Spinal cord (tissue), 10 donors: ENCODE results near the gene USP17L12. TPM values are rescaled to one million over a fixed set of nuclear protein-coding genes. Genes with fewer than 3 reads are reported as not detected.
"Not testable (repeated sequence)": the region's sequence is repeated elsewhere in the genome, so short reads cannot be mapped to it uniquely, and the experiment has no call there.

Source experiments
- DNase-seq, 6 donors: peaks; one replicate each; pipeline versions ENCODE4 v3.0.0 to v3.0.0-alpha.2; 2013 to 2015; ENCODE audit warnings: low spot score in 6 of 6, low read depth in 4 of 6
- H3K27ac ChIP-seq: one replicate; pipeline ENCODE4 v1.5.1; 2013; ENCODE audit warnings: low read depth, low read length, control low read depth
- H3K27me3 ChIP-seq: one replicate; pipeline ENCODE4 v1.6.1; 2013; ENCODE audit warnings: low read length; ENCODE audit not compliant: control insufficient read depth, insufficient read depth
- H3K36me3 ChIP-seq: one replicate; pipeline ENCODE4 v1.6.1; 2013; ENCODE audit warnings: low read length; ENCODE audit not compliant: control insufficient read depth, insufficient read depth
- H3K4me1 ChIP-seq: one replicate; pipeline ENCODE4 v1.6.1; 2013; ENCODE audit warnings: low read length; ENCODE audit not compliant: control insufficient read depth, insufficient read depth
- H3K4me3 ChIP-seq: one replicate; pipeline ENCODE4 v1.5.1; 2013; ENCODE audit warnings: low read depth, low read length, control low read depth
- H3K9me3 ChIP-seq: one replicate; pipeline ENCODE4 v1.6.1; 2013; ENCODE audit warnings: low read length; ENCODE audit not compliant: control insufficient read depth, insufficient read depth
- WGBS: methylation state at CpG from one replicate; pipeline ENCODE4 v1.1.5; 2013; ENCODE audit warnings: missing lambda C conversion rate; ENCODE audit not compliant: insufficient coverage; 5-methylcytosine and 5-hydroxymethylcytosine counted together
- polyA plus RNA-seq, 2 donors: library from polyadenylated mRNA; unstranded; fragments of 120-200 nt; gene quantifications; one replicate each; pipeline ENCODE4 v1.2.1, GENCODE V29; 2013; ENCODE audit not compliant: insufficient read length in 2 of 2
- total RNA-seq, 2 donors: library from RNA; depleted of rRNA in 1 of 2; stranded (reverse); fragments of 120-200 nt in 1 of 2; fragments of >200 nt in 1 of 2; gene quantifications; one replicate each; pipeline versions ENCODE4 v1.2.3 to v1.2.4, GENCODE V29; 2013 to 2014
- donor health status: healthy.

USP17L12 gene
- total and polyA plus RNA-seq, 4 donors = not detected

GRCh38 chr4:9247953-9248680 is 28.2 kb downstream of the USP17L12 start, which contains the start of gene USP17L18:
Gene USP17L18, plus strand, starts transcription at chr4:9248630. Its CDS starts 0 bp downstream, at chr4:9248630.
- DNase-seq = peak in 2 of 6 donors; percentile 0 to 1
- not testable (repeated sequence) for H3K4me3 ChIP-seq, H3K9me3 ChIP-seq, H3K27ac ChIP-seq, H3K4me1 ChIP-seq, H3K36me3 ChIP-seq, H3K27me3 ChIP-seq
- WGBS = 94% methylated on average over 5 of the region's 26 CpGs

- not testable (repeated sequence) for H3K4me3 ChIP-seq, H3K4me1 ChIP-seq, H3K36me3 ChIP-seq, H3K9me3 ChIP-seq, H3K27me3 ChIP-seq, DNase-seq, H3K27ac ChIP-seq
- no CpG with 5 or more reads among the region's 13 CpGs for WGBS
Observed at GRCh38 chr4:9253078-9253477, 33.1 kb downstream of the USP17L12 start, which contains the start of gene USP17L19. Gene USP17L19, plus strand, starts transcription at chr4:9253378. Its CDS starts 0 bp downstream, at chr4:9253378.

GRCh38 chr4:9257824-9258223 is 37.9 kb downstream of the USP17L12 start, which contains the start of gene USP17L20:
Gene USP17L20, plus strand, starts transcription at chr4:9258124. Its CDS starts 0 bp downstream, at chr4:9258124.
- no CpG with 5 or more reads among the region's 15 CpGs for WGBS
- H3K4me3 ChIP-seq, H3K27ac ChIP-seq, H3K4me1 ChIP-seq, H3K36me3 ChIP-seq, DNase-seq, H3K9me3 ChIP-seq, H3K27me3 ChIP-seq: not testable (repeated sequence)

- no CpG with 5 or more reads among the region's 13 CpGs for WGBS
- H3K9me3 ChIP-seq, H3K4me1 ChIP-seq, H3K36me3 ChIP-seq, H3K4me3 ChIP-seq, DNase-seq, H3K27ac ChIP-seq, H3K27me3 ChIP-seq: not testable (repeated sequence)
Observed at GRCh38 chr4:9262572-9262971, 42.6 kb downstream of the USP17L12 start, which contains the start of gene USP17L21. Gene USP17L21, plus strand, starts transcription at chr4:9262872. Its CDS starts 0 bp downstream, at chr4:9262872.

- not testable (repeated sequence) for H3K4me1 ChIP-seq, DNase-seq, H3K36me3 ChIP-seq, H3K9me3 ChIP-seq, H3K27me3 ChIP-seq, H3K4me3 ChIP-seq, H3K27ac ChIP-seq
- WGBS = no CpG with 5 or more reads among the region's 15 CpGs
Observed at GRCh38 chr4:9267319-9267718, 47.4 kb downstream of the USP17L12 start, which contains the start of gene USP17L22. Gene USP17L22, plus strand, starts transcription at chr4:9267619. Its CDS starts 0 bp downstream, at chr4:9267619.

Other genes with a start within 250 kb of the USP17L12 start
- not detected for gene FAM90A26, start 49.7 kb upstream of the USP17L12 start, total RNA-seq
- gene FAM90A26, start 49.7 kb upstream of the USP17L12 start, polyA plus RNA-seq = under 1 TPM in 1 of 2 donors, not detected in 1; 0.20 TPM
- gene USP17L10, start 9.5 kb upstream of the USP17L12 start, total RNA-seq = not detected
- gene USP17L10, start 9.5 kb upstream of the USP17L12 start, polyA plus RNA-seq = not detected
- gene USP17L11, start 4.7 kb upstream of the USP17L12 start, total RNA-seq = not detected
- gene USP17L11, start 4.7 kb upstream of the USP17L12 start, polyA plus RNA-seq = not detected
- gene USP17L13, start 4.7 kb downstream of the USP17L12 start, total RNA-seq = not detected
- gene USP17L13, start 4.7 kb downstream of the USP17L12 start, polyA plus RNA-seq = not detected
- gene USP17L15, start 14.2 kb downstream of the USP17L12 start, total RNA-seq = not detected
- gene USP17L15, start 14.2 kb downstream of the USP17L12 start, polyA plus RNA-seq = not detected
- not detected for gene USP17L17, start 23.7 kb downstream of the USP17L12 start, total RNA-seq
- not detected for gene USP17L17, start 23.7 kb downstream of the USP17L12 start, polyA plus RNA-seq
- not detected for gene USP17L18, start 28.5 kb downstream of the USP17L12 start, total RNA-seq
- gene USP17L18, start 28.5 kb downstream of the USP17L12 start, polyA plus RNA-seq = not detected
- gene USP17L19, start 33.2 kb downstream of the USP17L12 start, total RNA-seq = not detected
- not detected for gene USP17L19, start 33.2 kb downstream of the USP17L12 start, polyA plus RNA-seq
- gene USP17L20, start 38.0 kb downstream of the USP17L12 start, total RNA-seq = not detected
- gene USP17L20, start 38.0 kb downstream of the USP17L12 start, polyA plus RNA-seq = not detected
- not detected for gene USP17L21, start 42.7 kb downstream of the USP17L12 start, total RNA-seq
- gene USP17L21, start 42.7 kb downstream of the USP17L12 start, polyA plus RNA-seq = not detected
- gene USP17L22, start 47.5 kb downstream of the USP17L12 start, total RNA-seq = not detected
- gene USP17L22, start 47.5 kb downstream of the USP17L12 start, polyA plus RNA-seq = not detected
- gene USP17L24, start 105.0 kb downstream of the USP17L12 start, total RNA-seq = not detected
- not detected for gene USP17L24, start 105.0 kb downstream of the USP17L12 start, polyA plus RNA-seq
- not detected for gene USP17L25, start 109.8 kb downstream of the USP17L12 start, total RNA-seq
- not detected for gene USP17L25, start 109.8 kb downstream of the USP17L12 start, polyA plus RNA-seq
- not detected for gene USP17L26, start 114.5 kb downstream of the USP17L12 start, total RNA-seq
- not detected for gene USP17L26, start 114.5 kb downstream of the USP17L12 start, polyA plus RNA-seq
- gene USP17L5, start 119.3 kb downstream of the USP17L12 start, total RNA-seq = not detected
- gene USP17L5, start 119.3 kb downstream of the USP17L12 start, polyA plus RNA-seq = not detected
- gene USP17L27, start 124.0 kb downstream of the USP17L12 start, total RNA-seq = not detected
- not detected for gene USP17L27, start 124.0 kb downstream of the USP17L12 start, polyA plus RNA-seq
- gene USP17L28, start 128.7 kb downstream of the USP17L12 start, total RNA-seq = not detected
- gene USP17L28, start 128.7 kb downstream of the USP17L12 start, polyA plus RNA-seq = not detected
- gene USP17L29, start 133.5 kb downstream of the USP17L12 start, total RNA-seq = not detected
- not detected for gene USP17L29, start 133.5 kb downstream of the USP17L12 start, polyA plus RNA-seq
- not detected for gene USP17L30, start 143.0 kb downstream of the USP17L12 start, total RNA-seq
- not detected for gene USP17L30, start 143.0 kb downstream of the USP17L12 start, polyA plus RNA-seq
- not detected for gene DEFB131A, start 224.3 kb downstream of the USP17L12 start, total RNA-seq
- gene DEFB131A, start 224.3 kb downstream of the USP17L12 start, polyA plus RNA-seq = not detected